Activated T-helper 9 cell treated with anti-CD3 and anti-CD28 coated beads, Interleukin-2, amount 50 U/mL, for 16 hours (primary cell): ENCODE data around the gene TAS2R40.
"Not testable (repeated sequence)": the region's sequence is repeated elsewhere in the genome, so short reads cannot be mapped to it uniquely, and the experiment has no call there.

Experiments used
- DNase-seq: peaks from one replicate; pipeline ENCODE4 v3.0.0-alpha.2; 2020; ENCODE audit warnings: low read depth

Gene TAS2R40

DNA sequence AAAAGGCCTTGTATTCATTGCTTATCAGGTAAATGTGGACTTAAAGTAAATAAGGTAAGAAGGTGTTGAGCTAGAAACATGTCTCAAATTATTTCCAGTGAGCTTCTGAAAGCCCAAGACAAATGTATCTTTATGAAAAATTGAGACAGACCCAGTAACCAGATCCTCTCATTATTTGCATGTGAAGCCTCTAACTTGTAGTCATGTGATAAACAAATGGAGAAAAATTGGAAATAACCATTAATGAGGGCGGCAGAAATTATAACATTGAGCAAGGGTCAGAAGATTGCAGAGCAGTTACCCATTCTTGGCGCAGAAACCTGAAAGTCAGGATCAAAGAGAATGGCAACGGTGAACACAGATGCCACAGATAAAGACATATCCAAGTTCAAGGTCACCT is at the start of gene TAS2R40:
TSS of gene TAS2R40 (plus strand) at position 301 of the 400 bp plus-strand sequence. CDS start at position 343, 42 bp downstream.
- DNase-seq: no peak

DNA sequence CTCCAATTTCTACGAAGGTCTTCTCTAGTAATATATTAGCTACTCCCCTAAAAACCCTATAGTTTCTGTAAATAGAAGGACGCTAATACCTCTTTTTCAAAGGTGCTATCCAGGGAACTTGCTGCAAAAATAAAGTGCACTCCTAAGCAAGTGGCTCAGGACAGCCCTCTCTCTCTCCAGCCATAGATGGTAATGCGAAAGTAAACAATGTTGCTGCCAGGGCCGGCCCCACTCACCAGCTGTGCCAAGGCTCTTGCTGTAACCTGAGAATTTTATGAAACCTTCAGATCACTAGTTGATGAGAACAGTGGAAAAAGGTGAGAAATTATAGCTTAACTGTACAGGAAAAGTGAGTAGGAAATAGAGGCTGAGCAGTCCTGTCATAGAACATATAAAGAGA is 49.5 kb upstream of the TAS2R40 start:
- no peak for DNase-seq

DNA sequence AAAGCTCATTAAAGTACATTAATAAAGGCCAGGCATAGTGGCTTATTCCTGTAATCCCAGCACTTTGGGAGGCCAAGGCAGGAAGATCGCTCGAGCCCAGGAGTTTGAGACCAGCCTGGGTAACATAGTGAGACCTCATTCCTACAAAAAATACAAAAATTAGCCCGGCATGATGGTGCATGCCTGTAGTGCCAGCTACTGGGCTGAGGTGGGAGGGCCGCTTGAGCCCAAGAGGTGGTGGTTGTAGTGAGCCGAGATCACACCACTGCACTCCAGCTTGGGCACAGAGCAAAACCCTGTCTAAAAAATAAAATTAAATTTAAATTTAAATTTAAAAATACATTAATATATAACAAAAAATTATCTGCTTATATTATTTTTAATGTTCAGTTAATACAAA is 45.7 kb upstream of the TAS2R40 start:
- DNase-seq: no peak

DNA sequence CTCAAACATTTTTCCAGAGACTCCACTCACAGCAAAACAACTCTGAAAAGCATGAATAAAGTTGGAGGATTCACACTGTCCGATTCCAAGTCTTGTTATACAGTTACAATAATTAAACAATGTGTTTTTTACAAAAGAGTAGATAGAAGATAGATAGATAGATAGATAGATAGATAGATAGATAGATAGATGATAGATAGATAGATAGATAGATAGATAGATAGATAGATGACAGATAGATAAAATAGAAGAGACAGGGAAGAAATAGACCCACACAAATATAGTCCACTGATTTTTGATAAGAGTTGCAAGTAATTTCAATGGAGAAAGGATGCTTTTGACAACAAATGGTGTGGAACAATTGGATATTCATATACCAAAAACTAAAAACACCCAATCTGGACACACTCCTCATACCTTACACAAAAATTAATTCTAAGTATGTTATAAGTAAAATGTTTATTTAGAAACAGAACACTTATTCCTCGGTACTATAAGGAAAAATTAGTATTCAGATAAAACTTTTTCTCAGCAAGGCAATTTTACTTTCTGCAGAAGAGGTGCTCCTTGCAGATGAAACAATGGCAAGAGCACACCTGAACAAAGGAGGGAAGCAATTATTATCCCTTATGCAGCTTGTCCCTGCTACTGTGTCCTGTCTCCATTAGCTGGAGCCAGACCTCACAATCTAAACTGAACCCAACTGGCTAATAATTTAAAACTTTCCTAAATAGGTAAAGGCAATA is 44.3 kb upstream of the TAS2R40 start:
- no peak for DNase-seq

DNA sequence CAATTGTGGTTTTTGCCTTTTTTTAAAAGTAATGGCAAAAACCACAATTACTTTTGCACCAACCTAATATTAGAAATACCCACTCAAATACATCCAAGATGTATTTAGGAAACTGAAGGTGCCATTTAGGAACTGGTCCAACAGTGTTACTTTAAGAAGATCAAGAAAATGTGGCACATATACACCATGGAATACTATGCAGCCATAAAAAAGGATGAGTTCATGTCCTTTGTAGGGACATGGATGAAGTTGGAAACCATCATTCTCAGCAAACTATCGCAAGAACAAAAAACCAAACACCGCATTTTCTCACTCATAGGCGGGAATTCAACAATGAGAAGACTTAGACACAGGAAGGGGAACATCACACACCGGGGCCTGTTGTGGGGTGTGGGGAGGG is 41.1 kb upstream of the TAS2R40 start:
- DNase-seq: not testable (repeated sequence)

DNA sequence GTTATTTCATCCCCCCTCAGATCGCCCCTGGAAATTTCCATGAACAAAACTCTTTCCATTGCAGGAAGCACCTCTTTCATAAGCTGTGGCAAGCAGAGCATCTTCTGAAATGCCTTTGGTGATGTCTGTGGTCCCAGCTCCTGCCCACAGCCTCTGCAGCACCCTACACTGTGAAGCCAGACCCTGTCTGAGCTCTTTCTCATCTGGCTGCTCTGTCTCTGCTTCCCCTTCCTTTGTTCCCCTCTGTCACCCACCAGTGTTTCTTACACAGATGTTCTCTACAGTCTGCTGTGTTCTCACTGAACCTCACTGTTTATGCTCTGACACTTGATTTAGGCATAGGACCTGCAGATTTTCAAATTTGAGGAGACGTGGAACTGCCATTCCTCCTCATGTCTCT is 40.5 kb upstream of the TAS2R40 start:
- no peak for DNase-seq

DNA sequence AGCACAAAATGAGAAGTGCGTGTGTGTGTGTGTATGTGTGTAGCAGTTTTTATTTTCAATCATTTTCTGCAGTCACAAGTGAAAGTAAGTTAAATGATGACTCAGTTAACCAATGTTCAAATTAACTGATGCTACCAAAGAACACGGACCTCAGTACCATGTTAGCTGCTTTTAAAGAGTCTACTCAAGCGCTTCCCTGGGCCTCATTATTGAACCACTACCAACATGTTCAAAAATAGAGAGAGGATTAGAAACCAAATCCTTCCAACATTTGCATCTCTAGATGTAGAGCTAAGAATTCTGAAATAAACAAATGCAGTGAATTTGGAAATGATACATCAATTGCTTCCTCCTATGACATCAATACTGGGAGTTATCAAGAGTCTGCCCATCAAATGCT is 38.8 kb upstream of the TAS2R40 start, which contains the start of gene TAS2R39:
TSS of gene TAS2R39 (plus strand) at position 396 of the 400 bp plus-strand sequence. CDS start at position 396, 0 bp downstream.
- DNase-seq: no peak

DNA sequence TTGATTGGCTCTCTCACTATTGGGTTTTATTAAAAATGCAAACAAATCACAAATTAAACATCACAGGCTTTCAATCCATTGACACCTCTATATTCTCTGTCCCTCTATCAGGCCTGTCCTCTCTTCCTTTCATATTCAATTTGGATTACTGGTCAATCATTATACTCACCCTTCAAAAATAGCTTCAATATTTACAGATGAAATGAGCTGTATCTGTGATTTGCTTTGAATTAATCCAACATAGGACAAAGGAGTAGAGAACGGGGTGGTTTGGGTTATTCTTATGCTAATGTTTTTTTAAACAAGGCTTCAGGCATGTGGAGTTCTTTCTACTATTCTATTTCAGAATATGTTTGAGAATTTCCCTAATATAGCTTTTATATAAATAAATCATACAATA is 36.3 kb upstream of the TAS2R40 start:
- no peak for DNase-seq

DNA sequence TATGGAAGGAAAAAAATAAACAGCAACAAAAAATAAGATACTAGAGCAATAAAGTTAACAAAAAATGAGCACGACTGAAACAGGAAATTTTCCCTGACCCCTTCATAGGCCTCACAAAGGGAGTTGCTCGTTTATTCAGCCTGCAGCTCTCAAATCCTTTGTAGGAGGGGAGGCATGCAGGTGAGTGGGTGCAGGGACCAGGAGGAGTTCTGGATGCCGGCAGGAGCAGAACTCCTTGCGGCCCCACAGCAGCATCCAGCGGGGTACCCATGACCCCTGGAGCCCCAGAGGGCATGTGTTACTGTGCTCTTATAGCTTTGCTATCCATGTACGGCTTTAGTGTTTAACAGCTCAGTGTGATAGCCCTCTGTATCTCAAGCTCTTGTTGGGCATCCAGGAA is 32.8 kb upstream of the TAS2R40 start:
- no peak for DNase-seq

DNA sequence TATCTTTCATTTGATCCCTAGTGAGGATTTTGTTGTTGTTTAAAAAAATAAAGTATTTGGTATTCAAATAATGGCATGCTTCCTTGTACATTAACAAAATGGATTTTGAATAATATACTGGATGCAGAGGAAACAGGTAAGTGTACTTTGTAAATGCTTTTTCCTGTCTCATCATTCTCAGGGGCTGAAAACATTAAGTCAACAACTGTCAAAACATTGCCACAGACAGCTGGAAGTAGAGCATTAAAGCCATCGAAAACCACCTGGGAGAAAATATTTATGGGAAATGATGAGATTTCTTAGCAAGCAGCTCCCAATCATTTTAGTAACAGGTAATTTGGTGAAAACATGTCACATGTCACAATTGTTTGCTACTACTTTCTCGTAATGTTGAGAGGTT is 28.0 kb upstream of the TAS2R40 start:
- DNase-seq: no peak

DNA sequence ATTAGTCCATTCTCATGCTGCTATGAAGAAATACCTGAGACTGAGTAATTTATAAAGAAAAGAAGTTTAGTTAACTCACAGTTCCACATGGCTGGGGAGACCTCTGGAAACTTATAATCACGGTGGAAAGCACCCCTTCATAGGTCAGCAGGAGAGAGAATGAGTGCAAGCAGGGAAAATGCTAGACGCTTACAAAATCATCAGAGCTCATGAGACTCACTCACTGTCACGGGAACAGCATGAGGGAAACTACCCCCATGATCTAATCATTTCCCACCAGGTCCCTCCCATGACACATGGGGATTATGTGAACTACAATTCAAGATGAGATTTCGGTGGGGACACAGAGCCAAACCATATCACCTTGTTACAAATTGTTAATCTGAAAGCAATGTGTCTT is 22.8 kb upstream of the TAS2R40 start:
- DNase-seq: no peak

DNA sequence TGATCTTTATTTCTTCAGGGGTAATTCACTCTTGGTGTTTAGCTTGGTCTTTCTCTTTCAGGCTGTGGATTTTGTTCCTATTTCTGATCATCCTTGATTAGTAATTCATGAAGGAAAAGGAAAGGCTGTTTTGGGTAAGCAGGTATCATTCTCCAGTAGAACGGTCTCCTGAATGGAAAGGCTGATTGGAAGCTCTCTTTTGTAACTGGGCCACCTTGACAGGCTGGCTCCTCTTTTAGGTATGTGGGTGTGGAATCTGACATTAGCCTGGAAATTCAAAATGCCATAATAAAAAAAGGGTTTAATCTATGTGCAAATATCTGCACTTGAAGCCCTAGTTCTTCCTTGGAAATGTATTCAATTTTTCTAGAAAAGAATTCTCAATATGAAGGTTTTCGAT is 19.7 kb upstream of the TAS2R40 start:
- no peak for DNase-seq

DNA sequence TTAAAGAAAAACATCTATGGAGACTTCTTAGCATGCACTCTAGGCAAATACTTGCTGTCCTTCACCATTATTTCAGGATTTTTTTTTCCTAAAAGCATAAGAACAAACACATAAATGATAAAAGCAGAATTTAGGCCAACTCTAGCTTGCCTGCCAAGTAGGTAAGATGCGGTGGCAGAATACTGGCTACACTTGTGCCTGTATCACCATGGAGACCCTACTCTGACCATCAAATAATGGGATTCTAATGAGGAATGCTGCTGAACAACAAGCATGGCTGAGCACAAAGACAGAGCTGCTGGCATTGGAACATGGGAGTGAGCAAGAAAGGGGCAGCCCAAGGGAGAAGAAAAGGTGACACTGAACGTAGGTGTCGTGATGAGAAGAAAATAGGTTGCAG is 18.5 kb upstream of the TAS2R40 start:
- DNase-seq: no peak

DNA sequence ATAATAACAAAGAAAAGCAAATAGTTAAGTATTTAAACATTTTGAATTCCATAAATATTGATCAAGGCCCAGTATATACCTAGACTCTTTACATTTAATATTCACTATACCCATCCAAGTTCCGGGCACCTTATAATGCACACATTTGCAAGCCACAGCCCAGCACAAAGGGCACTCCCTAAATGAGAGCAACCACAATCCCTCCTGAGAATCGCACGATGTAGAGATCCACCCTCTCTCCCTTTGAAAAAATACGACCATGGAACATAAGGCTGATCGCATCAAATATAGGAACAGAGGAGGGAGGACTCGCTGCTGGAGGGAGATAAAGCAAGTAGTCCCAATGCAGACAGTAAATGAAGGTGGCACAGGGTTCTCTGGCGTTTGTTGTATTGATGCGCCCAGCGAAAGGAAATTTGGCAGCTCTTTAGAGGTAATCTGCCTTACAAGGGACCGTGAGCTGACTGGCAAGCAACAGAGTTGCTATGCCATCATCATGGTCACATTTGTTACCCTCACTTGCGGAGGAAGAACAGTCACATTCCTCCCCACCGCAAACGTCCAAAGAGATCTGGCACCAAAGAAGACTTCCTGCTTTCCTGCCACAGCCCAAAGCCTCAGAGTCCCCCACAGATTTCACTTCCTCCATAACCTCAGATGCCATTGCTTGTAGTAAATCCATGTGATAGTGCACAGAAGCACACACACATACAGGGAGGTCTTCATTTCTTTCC is 16.1 kb upstream of the TAS2R40 start:
- DNase-seq: no peak

DNA sequence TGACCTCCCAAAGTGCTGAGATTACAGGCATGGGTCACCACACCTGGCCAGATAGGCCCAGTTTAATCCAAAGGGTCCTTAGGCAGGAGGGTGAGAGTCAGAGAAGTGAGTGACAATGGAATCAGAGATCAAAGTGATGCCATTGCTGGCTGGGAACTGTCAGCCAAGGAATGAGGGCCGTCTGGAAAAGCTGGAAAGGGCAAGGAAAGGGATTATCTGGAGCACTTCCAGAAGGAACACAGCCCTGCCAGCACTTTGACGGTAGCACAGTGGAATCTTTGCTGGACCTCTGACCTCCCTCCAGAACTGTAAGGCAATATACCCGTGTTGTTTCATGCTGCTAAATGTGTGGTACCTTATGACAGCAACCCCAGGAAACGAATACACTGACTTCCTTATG is 11.3 kb upstream of the TAS2R40 start:
- DNase-seq: no peak

DNA sequence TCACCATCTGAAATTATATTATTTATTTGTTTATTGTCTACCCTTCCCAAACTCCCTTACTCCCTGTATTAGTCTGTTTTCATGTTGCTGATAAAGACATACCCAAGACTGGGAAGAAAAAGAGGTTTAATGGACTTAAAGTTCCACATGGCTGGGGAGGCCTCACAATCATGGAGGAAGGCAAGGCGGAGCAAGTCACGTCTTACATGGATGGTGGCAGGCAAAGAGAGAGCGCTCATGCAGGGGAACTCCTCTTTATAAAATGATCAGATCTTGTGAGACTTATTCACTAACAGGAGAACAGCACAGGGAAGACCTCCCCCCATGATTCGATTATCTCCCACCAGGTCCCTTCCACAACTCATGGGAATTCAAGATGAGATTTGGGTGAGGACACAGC is 8.4 kb upstream of the TAS2R40 start:
- DNase-seq: not testable (repeated sequence)

DNA sequence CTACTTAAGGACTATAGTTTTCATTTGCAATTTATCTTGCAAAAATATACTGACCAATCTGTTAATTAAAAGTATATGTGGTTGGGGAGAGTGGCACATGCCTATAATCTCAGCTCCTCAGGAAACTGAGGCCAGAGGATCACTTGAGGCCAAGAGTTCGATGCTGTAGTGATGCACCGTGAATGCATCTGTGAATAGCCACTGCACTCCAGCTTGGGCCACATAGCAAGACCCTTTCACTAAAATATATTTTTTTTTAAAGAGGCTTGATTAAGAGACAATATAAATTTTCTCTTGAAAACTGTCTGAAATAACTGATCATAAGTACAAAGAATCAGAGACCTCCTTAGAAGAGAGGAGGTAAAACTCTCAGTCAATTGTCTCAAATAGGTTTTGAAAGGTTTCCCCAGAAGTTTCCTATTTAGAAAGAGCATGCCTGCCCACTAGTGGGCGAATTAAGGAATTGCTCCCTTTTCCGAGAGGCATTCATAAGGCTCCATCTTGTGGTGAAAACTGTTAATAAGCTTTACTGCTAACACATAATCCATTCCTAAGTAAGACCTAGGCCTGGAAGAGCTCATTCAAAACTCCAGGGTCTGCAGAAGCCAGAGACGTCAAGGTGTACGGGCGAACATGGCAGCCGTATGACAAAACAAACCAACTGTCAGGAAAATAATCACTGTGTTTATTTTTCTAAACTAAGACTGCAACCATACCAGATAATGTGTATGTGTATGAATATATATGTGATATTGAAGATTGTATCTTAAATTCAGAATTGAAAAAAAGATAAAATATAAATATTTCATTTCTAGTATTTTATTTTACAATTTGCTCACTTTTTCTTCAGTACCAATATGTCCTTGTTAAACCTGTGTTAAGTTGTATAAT is 6.8 kb upstream of the TAS2R40 start:
- DNase-seq: peak; percentile 31

DNA sequence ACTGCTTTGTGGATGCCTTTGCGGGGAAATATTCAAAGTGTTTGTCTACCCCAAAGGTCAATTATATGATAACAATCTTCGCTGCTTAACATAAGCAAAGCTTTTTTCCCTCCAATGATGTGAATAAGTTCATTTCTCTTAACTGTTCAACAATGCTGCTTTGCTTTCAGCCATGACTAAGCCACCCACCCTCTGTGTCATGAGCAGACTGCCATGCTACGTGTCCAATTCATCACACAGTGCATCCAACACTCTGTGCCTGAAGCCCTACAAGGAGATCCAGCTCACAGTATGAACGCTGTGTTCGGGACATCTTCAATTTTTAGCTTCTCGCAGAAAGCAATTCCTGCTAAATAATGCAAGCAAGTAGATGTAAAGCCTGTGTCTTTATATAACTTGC is 5.7 kb upstream of the TAS2R40 start:
- DNase-seq: no peak

DNA sequence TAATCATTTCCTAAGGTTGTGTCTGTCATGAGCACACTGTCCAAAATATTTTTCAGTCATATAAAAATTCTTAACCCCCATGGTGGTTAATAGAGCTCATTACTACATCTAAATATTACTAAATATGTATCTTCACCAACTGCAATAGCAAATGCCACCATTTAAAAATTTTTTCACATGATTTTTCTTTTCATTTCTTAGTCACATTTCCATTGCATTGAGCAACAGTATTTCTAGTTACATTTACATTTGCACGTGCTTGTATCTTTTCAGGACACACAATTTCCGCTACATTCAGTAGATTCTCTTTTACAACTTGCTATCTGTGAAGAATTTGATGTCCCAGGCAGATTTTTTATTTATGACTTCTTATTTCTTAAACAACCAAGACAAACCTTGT is 5.2 kb upstream of the TAS2R40 start:
- no peak for DNase-seq

DNA sequence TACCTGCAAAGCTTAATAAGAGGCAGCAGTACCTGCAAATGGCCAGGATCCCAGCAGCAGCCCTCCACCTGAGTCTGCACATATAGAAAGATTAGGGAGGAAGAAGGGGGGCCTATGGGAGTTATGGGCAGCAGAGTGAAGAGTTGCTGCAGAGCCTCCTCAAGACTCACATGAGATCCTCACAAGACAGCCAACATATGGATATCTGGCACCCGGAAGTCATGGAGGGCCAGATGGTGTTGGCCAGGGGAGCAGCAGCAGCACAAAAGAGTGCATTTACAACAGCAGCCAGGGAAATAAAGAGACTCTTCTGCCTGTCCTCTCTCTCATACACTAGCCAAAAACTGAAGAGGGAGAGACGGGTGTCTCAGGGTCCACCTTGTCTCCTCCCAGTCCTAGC is 4.0 kb upstream of the TAS2R40 start:
- no peak for DNase-seq

DNA sequence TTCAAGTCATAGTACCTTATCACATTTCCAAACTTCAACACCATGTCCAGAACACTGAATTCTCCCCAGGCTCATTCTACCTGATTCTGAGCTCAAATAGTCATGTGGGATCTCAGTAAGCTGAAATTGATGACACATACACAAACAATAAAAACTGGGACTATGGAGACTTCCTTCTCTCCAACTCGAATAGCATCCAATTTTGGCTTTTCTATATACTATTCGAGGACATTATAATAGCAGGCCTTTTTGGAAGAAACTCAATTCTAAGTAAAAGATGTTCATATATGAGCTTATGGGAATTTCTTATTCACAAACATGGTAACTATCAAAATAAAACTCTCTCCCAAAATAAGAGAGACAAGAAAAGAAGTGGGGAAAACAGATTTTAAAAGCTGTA is 551 bp upstream of the TAS2R40 start:
- DNase-seq: no peak

DNA sequence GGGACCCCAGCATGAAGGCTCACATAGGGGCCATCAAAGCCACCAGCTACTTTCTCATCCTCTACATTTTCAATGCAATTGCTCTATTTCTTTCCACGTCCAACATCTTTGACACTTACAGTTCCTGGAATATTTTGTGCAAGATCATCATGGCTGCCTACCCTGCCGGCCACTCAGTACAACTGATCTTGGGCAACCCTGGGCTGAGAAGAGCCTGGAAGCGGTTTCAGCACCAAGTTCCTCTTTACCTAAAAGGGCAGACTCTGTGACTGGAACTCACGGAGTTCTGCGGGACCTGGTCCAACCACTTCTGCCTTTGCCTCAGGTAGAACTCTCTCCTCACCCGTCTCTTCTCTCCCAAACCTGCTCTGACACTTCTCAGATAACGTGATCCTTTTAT is 945 bp downstream of the TAS2R40 start:
- no peak for DNase-seq

DNA sequence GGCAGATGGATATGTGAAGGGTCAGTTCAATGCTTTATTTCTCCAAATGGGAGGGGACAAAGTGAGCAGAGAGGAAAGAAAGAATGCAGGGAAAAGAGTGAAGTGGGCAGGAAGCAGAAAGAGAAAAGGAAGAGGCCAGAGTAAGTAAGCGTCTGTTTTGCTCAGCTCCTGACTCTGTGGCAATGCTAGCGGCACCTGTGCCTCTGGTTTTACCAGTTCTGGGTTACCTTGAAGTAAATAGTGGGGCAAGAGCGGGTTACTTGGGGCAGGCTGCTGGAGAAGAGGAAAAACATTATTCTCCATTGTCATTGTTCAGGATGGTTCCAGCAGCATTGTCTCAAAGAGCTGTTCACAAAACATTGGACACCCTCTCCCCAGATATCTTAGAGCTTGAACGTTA is 1.9 kb downstream of the TAS2R40 start:
- no peak for DNase-seq
